Fibroblast of skin of back (primary cell): Measurements from ENCODE around the gene HECA. TPM values are rescaled to one million over a fixed set of nuclear protein-coding genes. Genes with fewer than 3 reads are reported as not detected.
"Not testable (repeated sequence)": the region's sequence is repeated elsewhere in the genome, so short reads cannot be mapped to it uniquely, and the experiment has no call there.

Source experiments
- DNase-seq: peaks from one replicate; pipeline ENCODE4 v3.0.0-alpha.2; 2013
- polyA plus RNA-seq, 2 experiments: library from polyadenylated mRNA; unstranded; fragments of 120-200 nt; gene quantifications; one replicate each; pipeline ENCODE4 v1.2.1, GENCODE V29; 2013; ENCODE audit not compliant: insufficient read length in 2 of 2

Gene HECA
- 10.1 TPM for polyA plus RNA-seq (2013, experiment 1 of 2; ENCODE audit: insufficient read length)
- 12.3 TPM for polyA plus RNA-seq (2013, experiment 2 of 2; ENCODE audit: insufficient read length)

GRCh38 chr6:139134817-139135577 lies at the start of gene HECA:
Gene HECA (plus strand): TSS chr6:139135080. CDS start chr6:139135397, 317 bp downstream.
- peak; percentile 94 for DNase-seq

GRCh38 chr6:139091826-139092225 lies 43.1 kb upstream of the HECA start:
- DNase-seq: no peak

- DNase-seq: no peak
Observed at GRCh38 chr6:139099984-139100383, 34.9 kb upstream of the HECA start.

GRCh38 chr6:139107051-139107450 lies 27.8 kb upstream of the HECA start:
- no peak for DNase-seq

- no peak for DNase-seq
Observed at GRCh38 chr6:139108378-139108777, 26.5 kb upstream of the HECA start.

GRCh38 chr6:139109558-139109957 lies 25.3 kb upstream of the HECA start:
- peak; percentile 28 for DNase-seq

GRCh38 chr6:139112146-139112545 lies 22.7 kb upstream of the HECA start:
- no peak for DNase-seq

- DNase-seq: no peak
Observed at GRCh38 chr6:139112561-139112960, 22.3 kb upstream of the HECA start.

GRCh38 chr6:139114746-139115145 lies 20.1 kb upstream of the HECA start:
- no peak for DNase-seq

GRCh38 chr6:139115989-139116758 lies 18.7 kb upstream of the HECA start:
- no peak for DNase-seq

- DNase-seq: no peak
Observed at GRCh38 chr6:139117734-139118133, 17.1 kb upstream of the HECA start.

- DNase-seq: no peak
Observed at GRCh38 chr6:139119552-139119951, 15.3 kb upstream of the HECA start.

GRCh38 chr6:139122823-139123222 lies 12.1 kb upstream of the HECA start:
- not testable (repeated sequence) for DNase-seq

- DNase-seq: peak; percentile 69
Observed at GRCh38 chr6:139124887-139125672, 9.8 kb upstream of the HECA start.

- peak; percentile 81 for DNase-seq
Observed at GRCh38 chr6:139126255-139126654, 8.6 kb upstream of the HECA start.

GRCh38 chr6:139126931-139127330 lies 7.9 kb upstream of the HECA start:
- no peak for DNase-seq

GRCh38 chr6:139129284-139129683 lies 5.6 kb upstream of the HECA start:
- peak; percentile 38 for DNase-seq

GRCh38 chr6:139131736-139132280 lies 3.1 kb upstream of the HECA start:
- DNase-seq: no peak

- DNase-seq: no peak
Observed at GRCh38 chr6:139133262-139134063, 1.4 kb upstream of the HECA start.

GRCh38 chr6:139134064-139134395 lies 850 bp upstream of the HECA start:
- DNase-seq: no peak

- DNase-seq: no peak
Observed at GRCh38 chr6:139135578-139136545, 982 bp downstream of the HECA start.
